Stomach (tissue), 4 donors: ENCODE results near the gene RHOT1.

Experiments
- CTCF ChIP-seq, 7 experiments: fragments of 450-650 bp in 4 of 7; fragments of 200-600 bp in 3 of 7; sonication (generic) in 3 of 7; IDR thresholded peaks; one replicate each; pipeline ENCODE4 v1.5.1; 2016 to 2019; ENCODE audit warnings: antibody characterized with exemption in 7 of 7, control low read depth in 2 of 7, mild to moderate bottlenecking in 1 of 7
- POLR2A ChIP-seq, 4 donors: fragments of 450-650 bp; IDR thresholded peaks; one replicate each; pipeline ENCODE4 v1.6.1; 2016; ENCODE audit warnings: antibody characterized with exemption in 4 of 4, control low read depth in 2 of 4, mild to moderate bottlenecking in 1 of 4, moderate library complexity in 1 of 4
- POLR2AphosphoS5 ChIP-seq, 3 donors: sonication (generic); formaldehyde crosslinking; IDR thresholded peaks; one replicate each; pipeline ENCODE4 v1.6.1; 2016; ENCODE audit warnings: antibody characterized with exemption in 3 of 3

- no peak for TF ChIP-seq CTCF (IDR thresholded peaks at IDR 0.05)
- no peak for TF ChIP-seq POLR2A (IDR thresholded peaks at IDR 0.05)
- TF ChIP-seq POLR2AphosphoS5 (IDR thresholded peaks at IDR 0.05) = no peak
Measured at GRCh38 chr17:32235588-32235987, 93.3 kb downstream of the RHOT1 start.
